Measurements from ENCODE around the gene AK2. TPM values are rescaled to one million over a fixed set of nuclear protein-coding genes. Genes with fewer than 3 reads are reported as not detected.

Gene AK2
- total and polyA plus RNA-seq, 10 of the 15 experiments (the other 5 are each of a cell fraction or from before 2014, with no cell fraction given) = 52.3 to 500 (median 278) TPM

DNA sequence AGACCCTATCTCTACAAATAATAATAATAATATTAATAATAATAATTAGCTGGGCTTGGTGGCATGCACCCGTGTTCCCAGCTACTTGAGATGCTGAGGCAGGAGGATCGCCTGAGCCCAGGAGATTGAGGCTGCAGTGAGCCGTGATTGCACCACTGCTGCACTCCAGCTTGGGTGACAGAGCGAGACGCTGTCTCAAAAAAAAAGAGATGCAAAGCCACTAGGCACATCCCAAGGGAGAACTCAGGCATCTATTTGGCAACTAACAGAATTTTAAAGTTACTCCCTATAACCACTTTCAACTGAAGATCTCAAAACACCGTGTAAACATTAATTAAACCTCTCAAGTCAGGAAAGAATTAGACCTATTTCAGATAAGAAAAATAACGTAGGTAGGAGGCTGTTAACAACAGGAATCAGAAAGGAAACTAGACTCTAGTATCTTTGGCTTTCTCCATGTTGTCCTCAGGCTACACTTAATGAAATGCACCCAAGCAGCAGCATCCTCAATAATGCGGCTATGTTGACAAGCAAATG, 75.8 kb downstream of the AK2 start:
- DNase-seq (ENCODE audit: low read depth, low spot score) = no peak
- peak overlapping the region; percentile 80 for H3K4me2 ChIP-seq (ENCODE audit: control insufficient read depth, insufficient read depth)
- ChIA-PET CTCF (interaction anchor here (1.0 to 2.2 kb wide), 4 partner anchors 9 to 72 kb away, joined by 3 to 12 read pairs (median 6); no protein-coding TSS in a partner anchor), RAD21 (ENCODE audit: unreplicated experiment) (interaction anchor here (2.1 to 6.5 kb wide), 4 partner anchors 20 to 71 kb away, joined by 7 to 38 read pairs (median 9); no protein-coding TSS in a partner anchor), POLR2A (interaction anchor here (0.5 to 5.7 kb wide), 7 partner anchors 17 to 166 kb away, joined by 3 to 56 read pairs (median 3); no protein-coding TSS in a partner anchor), SMC1A (ENCODE audit: uncharacterized antibody, unreplicated experiment) (interaction anchor here (0.9 to 3.0 kb wide), 8 partner anchors 12 to 73 kb away, joined by 3 to 30 read pairs (median 4); no protein-coding TSS in a partner anchor)
- H3K79me2 ChIP-seq (ENCODE audit: control insufficient read depth, insufficient read depth, low read length) = peaks cover 62% of the 10 kb centered on the region
- peaks cover 19% of the 10 kb centered on the region for H3K4me1 ChIP-seq (ENCODE audit: control insufficient read depth, insufficient read depth, low read length)
- in situ Hi-C loops (cut with MboI) (no loop called here), intact Hi-C loops (cut with micrococcal nuclease; ENCODE audit: unreplicated experiment) (loop anchor here (5.0 kb wide), 1 partner anchor 76 kb away; the partner anchor contains the start of gene AK2)
- peak overlapping the region; percentile 24; the same call in 1 of the 2 replicates for H3K9ac ChIP-seq (ENCODE audit: control insufficient read depth, insufficient read depth, low read length)
- peak overlapping the region; percentile 46 for H3K4me3 ChIP-seq
- H2AFZ ChIP-seq (ENCODE audit: control insufficient read depth, low read depth, low read length) = no peak overlapping the region
- H3K27me3 ChIP-seq (replicated peaks in 1 of 2; ENCODE audit: control insufficient read depth in 2 of 2, insufficient read depth in 2 of 2, low read length in 1 of 2) = no peaks in the 10 kb centered on the region
- WGBS (ENCODE audit: insufficient coverage, insufficient replicate concordance, low lambda C conversion rate, missing lambda C conversion rate) = 10% methylated on average over 8 of the region's 8 CpGs
- FAIRE-seq = no peak
- no TSS peak for BruUV-seq (replicated peaks)
- H3K36me3 ChIP-seq (ENCODE audit: control insufficient read depth in 2 of 2, insufficient read depth in 2 of 2, low read length in 1 of 2) = no peaks in the 10 kb centered on the region
- TF ChIP-seq ATF7 (IDR thresholded peaks at IDR 0.05; ENCODE audit: low read depth) (no peak), RUNX3 (IDR thresholded peaks at IDR 0.05; ENCODE audit: low read length) (peak; percentile 19; the same call in 1 of the 2 replicates), MEF2B (IDR thresholded peaks at IDR 0.05; ENCODE audit: partially characterized antibody, poor library complexity, severe bottlenecking) (peak; percentile 60), SMAD1 (IDR thresholded peaks at IDR 0.05; ENCODE audit: low read depth, partially characterized antibody) (no peak), EED (IDR thresholded peaks at IDR 0.05; ENCODE audit: low read depth) (peak; percentile 54; the same call in 1 of the 2 replicates)
- H3K27ac ChIP-seq (ENCODE audit: control insufficient read depth, insufficient read depth) = peak overlapping the region; percentile 35; the same call in 1 of the 2 replicates
- no peaks in the 10 kb centered on the region; the same call in 2 of the 3 replicates for H3K9me3 ChIP-seq (replicated peaks; ENCODE audit: control insufficient read depth, insufficient read depth, low read length)
- ATAC-seq = no peak
- no peaks in the 10 kb centered on the region for H4K20me1 ChIP-seq (ENCODE audit: control insufficient read depth, insufficient read depth)

DNA sequence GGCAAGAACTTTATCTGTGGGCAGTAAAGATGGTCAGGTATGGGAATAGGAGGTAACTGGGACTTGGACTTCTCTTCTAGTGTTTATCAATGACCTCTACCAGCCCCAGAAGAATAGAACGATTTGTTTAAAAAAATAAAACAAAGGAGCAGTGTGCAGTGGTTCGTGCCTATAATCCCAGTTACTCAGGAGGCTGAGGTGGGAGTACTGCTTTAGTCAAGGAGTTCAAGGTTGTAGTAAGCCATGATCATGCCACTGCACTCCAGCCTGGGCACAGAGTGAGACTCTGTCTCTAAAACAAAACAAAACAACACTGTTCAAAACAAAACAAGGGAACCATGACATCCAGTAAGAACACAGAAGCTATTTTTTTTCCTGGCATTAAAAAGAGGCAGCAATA, 76.3 kb downstream of the AK2 start:
- ChIA-PET SMC1A (ENCODE audit: uncharacterized antibody, unreplicated experiment) (interaction anchor here (0.9 to 3.0 kb wide), 6 partner anchors 21 to 73 kb away, joined by 3 to 30 read pairs (median 8); no protein-coding TSS in a partner anchor), POLR2A (interaction anchor here (0.5 to 5.7 kb wide), 6 partner anchors 16 to 167 kb away, joined by 3 to 56 read pairs (median 3); no protein-coding TSS in a partner anchor), CTCF (interaction anchor here (1.1 to 2.2 kb wide), 3 partner anchors 9 to 28 kb away, joined by 5 to 12 read pairs (median 6); no protein-coding TSS in a partner anchor), RAD21 (ENCODE audit: unreplicated experiment) (interaction anchor here (2.1 to 6.5 kb wide), 4 partner anchors 21 to 72 kb away, joined by 7 to 38 read pairs (median 9); no protein-coding TSS in a partner anchor)
- no peaks in the 10 kb centered on the region for H4K20me1 ChIP-seq (ENCODE audit: control insufficient read depth, insufficient read depth)
- no peaks in the 10 kb centered on the region; the same call in 2 of the 3 replicates for H3K9me3 ChIP-seq (replicated peaks; ENCODE audit: control insufficient read depth, insufficient read depth, low read length)
- no TSS peak for BruUV-seq (replicated peaks)
- peaks cover 19% of the 10 kb centered on the region for H3K4me1 ChIP-seq (ENCODE audit: control insufficient read depth, insufficient read depth, low read length)
- no peak overlapping the region for H3K27ac ChIP-seq (ENCODE audit: control insufficient read depth, insufficient read depth)
- peak overlapping the region; percentile 41 for H3K4me2 ChIP-seq (ENCODE audit: control insufficient read depth, insufficient read depth)
- intact Hi-C loops (cut with micrococcal nuclease; ENCODE audit: unreplicated experiment) (loop anchor here (5.0 kb wide), 1 partner anchor 77 kb away; the partner anchor contains the start of gene AK2), in situ Hi-C loops (cut with MboI) (no loop called here)
- H3K27me3 ChIP-seq (replicated peaks in 1 of 2; ENCODE audit: control insufficient read depth in 2 of 2, insufficient read depth in 2 of 2, low read length in 1 of 2) = no peaks in the 10 kb centered on the region
- FAIRE-seq = no peak
- no peak overlapping the region; the same call in 1 of the 2 replicates for H3K4me3 ChIP-seq
- no peak overlapping the region for H3K9ac ChIP-seq (ENCODE audit: control insufficient read depth, insufficient read depth, low read length)
- no peak for ATAC-seq
- peaks cover 65% of the 10 kb centered on the region for H3K79me2 ChIP-seq (ENCODE audit: control insufficient read depth, insufficient read depth, low read length)
- TF ChIP-seq, protein P1, sequence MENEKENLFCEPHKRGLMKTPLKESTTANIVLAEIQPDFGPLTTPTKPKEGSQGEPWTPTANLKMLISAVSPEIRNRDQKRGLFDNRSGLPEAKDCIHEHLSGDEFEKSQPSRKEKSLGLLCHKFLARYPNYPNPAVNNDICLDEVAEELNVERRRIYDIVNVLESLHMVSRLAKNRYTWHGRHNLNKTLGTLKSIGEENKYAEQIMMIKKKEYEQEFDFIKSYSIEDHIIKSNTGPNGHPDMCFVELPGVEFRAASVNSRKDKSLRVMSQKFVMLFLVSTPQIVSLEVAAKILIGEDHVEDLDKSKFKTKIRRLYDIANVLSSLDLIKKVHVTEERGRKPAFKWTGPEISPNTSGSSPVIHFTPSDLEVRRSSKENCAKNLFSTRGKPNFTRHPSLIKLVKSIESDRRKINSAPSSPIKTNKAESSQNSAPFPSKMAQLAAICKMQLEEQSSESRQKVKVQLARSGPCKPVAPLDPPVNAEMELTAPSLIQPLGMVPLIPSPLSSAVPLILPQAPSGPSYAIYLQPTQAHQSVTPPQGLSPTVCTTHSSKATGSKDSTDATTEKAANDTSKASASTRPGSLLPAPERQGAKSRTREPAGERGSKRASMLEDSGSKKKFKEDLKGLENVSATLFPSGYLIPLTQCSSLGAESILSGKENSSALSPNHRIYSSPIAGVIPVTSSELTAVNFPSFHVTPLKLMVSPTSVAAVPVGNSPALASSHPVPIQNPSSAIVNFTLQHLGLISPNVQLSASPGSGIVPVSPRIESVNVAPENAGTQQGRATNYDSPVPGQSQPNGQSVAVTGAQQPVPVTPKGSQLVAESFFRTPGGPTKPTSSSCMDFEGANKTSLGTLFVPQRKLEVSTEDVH (IDR thresholded peaks at IDR 0.05; ENCODE audit: low read depth, partially characterized antibody) = no peak
- no peak for TF ChIP-seq CEBPB (IDR thresholded peaks at IDR 0.05; ENCODE audit: borderline replicate concordance in 1 of 2, low read depth in 2 of 2, low read length in 2 of 2)
- TF ChIP-seq NFXL1 (IDR thresholded peaks at IDR 0.05; ENCODE audit: borderline replicate concordance) = no peak
- TF ChIP-seq CBX3 (IDR thresholded peaks at IDR 0.05; ENCODE audit: borderline replicate concordance, low read depth) = no peak
- TF ChIP-seq POU2F2 (IDR thresholded peaks at IDR 0.05; ENCODE audit: borderline replicate concordance, low read depth, low read length) = no peak
- no peak overlapping the region for H2AFZ ChIP-seq (ENCODE audit: control insufficient read depth, low read depth, low read length)
- DNase-seq (ENCODE audit: low read depth, low spot score) = no peak
- 22% methylated on average over 2 of the region's 2 CpGs for WGBS (ENCODE audit: insufficient coverage, insufficient replicate concordance, low lambda C conversion rate, missing lambda C conversion rate)
- no peaks in the 10 kb centered on the region for H3K36me3 ChIP-seq (ENCODE audit: control insufficient read depth in 2 of 2, insufficient read depth in 2 of 2, low read length in 1 of 2)
